MM.1S (cell line): ENCODE measurements around the gene ABCD1.

ENCODE experiments used
- CTCF ChIP-seq: fragments of 300-600 bp; sonication (generic); IDR thresholded peaks from 2 replicates; pipeline ENCODE4 v1.5.1; 2016; ENCODE audit warnings: antibody characterized with exemption, low read length, mixed read lengths
- EZH2 ChIP-seq: fragments of 300-600 bp; sonication (generic); optimal IDR thresholded peaks from 2 replicates; pipeline ENCODE3; 2017; ENCODE audit warnings: low read depth, mild to moderate bottlenecking, antibody characterized with exemption, low read length, mixed read lengths
- EZH2phosphoT487 ChIP-seq: fragments of 300-600 bp; sonication (generic); IDR thresholded peaks from 2 replicates; pipeline ENCODE4 v1.6.1; 2018; ENCODE audit warnings: antibody characterized with exemption, low read length

- no peak for TF ChIP-seq CTCF
- TF ChIP-seq EZH2phosphoT487 = no peak
- TF ChIP-seq EZH2 = no peak
These were observed 2.7 kb downstream of the ABCD1 start for GRCh38 chrX:153727123-153727931.
